Measurements from ENCODE around the gene PACRG.

Gene PACRG

DNA sequence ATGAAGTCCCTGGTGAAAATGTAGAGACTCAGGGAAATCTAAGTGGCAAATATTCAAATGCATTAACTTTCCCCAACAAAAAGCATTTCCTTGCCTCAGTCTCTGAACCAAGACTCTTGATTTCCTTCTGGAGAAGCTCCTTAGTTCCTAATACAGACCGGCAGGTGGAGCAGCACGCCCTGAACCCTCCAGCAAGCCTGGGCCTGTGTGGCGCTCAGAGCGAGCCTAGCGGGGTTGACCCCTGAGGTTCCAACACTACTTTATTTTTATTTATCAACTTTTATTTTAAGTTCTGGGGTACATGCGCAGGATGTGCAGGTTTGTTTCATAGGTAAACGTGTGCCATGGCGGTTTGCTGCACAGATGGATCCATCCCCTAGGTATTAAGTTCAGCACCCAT, 50.8 kb downstream of the PACRG start:
- no peak for DNase-seq (ENCODE audit: low read depth)

DNA sequence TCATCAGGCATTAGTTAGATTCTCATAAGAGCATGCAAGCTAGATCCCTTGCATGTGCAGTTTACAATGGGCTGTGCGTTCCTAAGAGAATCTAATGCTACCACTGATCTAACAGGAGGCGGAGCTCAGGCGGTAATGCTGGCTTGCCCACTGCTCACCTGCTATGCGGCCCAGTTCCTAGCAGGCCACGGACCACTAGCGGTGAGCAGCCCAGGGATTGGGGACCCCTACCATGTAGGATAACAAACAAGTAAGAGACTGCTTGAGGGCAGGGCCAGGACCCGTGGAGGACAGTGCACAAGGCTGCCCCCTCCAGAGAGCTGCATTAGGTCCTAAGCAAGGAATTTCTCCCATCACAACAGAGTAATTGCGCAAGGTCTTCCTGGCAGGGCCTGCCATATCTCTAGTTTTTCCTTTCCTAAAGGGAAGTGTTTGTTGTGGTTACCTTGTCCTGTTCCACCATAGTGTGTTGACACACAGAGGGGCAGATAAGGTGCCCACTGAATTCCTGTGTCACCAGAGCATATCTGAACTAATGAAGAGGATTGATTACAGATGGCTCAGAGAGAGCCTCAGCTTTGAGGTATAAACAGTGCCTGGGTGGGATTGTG, 58.0 kb downstream of the PACRG start:
- DNase-seq (ENCODE audit: low read depth), result no peak

DNA sequence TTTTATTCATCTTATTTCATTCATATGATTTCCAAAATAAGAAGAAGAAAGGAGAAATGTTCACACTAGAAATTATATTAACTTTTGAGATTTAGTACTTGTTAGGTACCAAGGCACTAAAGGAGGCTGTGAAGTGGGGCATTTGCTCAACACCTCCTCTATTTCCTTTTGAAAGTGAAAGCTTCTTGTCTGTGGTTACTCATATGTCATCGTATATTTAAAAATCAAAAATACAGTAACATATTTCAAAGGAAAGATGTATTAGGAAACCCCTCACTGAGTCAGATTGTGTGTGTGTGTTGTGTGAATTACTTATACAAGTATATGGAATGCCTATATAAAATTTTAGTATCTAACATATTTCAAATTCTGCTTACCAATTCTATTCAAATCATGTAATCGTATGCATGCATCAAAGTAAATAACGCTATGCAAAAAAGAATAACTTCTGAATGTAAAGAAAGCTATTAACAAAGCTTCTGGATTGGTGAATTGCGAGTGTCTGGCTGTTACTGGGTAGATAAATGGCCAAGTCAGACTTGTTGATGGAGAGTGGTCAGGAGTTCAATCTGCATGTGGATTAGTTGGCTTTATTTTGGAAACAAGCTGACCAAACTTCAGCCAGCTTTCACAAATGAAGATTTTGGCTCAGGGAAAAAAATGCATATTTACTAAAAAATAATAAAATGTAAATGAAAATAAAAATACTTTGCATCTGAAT, 70.9 kb downstream of the PACRG start:
- DNase-seq (ENCODE audit: low read depth), result no peak

DNA sequence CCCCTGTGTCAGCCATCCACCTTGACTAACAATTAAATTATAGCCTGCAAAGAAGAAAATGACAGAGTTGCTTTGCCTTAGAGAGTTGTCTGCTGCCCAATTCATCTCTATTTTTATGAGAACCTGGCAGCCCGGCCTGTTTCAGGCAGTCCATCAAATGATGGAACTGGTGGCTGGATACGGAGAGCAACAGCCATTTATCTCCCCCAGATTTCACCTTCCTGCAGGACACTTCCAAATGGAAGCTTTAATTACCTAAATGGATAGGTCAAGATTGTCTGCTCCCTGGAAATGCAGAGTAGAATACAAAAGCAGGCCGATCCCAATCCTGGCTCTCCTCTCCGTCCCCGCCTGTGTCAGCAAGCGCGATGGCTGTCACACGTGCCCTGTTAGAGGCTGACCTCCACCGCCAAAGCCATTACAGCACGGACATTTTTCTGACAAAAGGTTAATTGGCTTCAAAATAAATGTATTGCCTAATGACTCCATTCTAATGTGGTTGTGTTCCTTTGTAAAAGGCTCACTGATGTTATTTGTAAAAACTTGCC, 86.7 kb downstream of the PACRG start:
- no peak for DNase-seq (ENCODE audit: low read depth)

DNA sequence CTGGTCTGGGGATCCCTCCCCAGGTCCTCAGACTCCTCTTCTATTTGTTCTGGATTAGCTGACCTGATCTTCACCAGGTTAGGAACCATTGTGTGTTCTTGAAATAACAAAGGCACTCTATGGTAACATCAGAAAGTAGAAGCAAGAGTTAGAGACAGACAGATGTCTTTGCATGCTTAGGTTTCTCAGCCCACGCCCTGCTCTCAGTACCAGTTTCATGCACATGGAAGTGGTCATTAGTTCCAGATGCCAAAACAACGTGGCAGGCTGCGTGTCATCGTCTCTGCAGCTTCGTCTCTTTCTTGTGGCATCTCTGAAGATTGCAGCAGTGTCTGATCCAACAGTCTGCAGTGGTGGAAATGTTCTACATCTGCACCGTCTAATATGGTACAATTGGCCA, 89.4 kb downstream of the PACRG start:
- DNase-seq (ENCODE audit: low read depth), result no peak

DNA sequence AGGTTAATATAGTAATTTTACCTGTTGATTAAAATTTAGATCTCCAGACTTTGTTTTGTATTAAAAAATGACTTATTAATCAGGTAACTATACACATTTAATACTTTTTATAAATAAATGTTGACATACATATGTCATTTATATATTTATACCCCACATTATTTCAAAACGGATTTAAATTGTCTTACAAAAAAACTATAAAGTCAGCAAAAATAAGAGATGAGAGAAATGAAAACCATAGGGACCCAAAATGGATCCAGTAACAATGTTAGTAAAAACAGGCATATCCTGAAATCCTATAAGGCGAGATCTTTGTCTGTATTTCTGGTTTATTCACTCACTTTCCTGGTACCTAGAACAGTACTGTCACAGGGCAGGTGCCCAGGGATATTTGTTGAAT, 91.5 kb downstream of the PACRG start:
- no peak for DNase-seq (ENCODE audit: low read depth)

DNA sequence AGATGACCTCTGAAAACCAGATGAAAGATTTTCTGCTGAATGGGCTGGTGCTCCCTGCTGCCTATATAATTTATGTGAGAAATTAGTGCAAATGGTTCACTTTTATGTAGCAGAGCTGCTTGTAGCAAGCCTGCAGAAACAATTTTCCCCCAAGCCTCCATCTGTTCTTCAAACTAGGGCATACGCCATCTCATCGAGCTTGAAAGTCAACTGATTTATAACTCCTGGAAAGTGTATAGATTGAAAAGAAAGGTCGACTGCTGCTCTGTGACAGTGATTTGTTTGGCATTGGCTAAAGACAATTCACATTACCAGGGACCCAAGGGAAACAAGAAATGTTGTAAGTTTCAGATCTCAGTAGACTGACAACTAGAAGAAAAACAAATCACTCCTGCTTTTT, 93.3 kb downstream of the PACRG start:
- no peak for DNase-seq (ENCODE audit: low read depth)

DNA sequence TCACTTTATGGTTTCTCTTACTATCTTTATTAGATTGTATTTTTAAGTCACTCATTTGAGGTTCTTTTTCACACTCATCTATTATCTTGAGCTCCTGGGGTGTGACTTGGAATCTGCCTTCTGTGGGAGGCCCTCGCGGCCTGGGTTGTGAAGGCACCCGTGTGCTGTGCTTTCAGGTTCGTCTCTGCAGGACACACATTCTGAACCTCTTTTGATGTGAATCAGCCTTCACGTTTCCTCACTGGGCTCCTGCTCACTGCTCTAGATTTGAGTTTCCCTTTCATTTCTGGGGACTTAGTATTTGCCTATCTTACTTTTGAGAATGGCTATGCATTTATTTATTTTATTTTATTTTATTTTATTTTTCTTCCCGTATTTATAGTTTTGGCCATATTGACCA, 97.8 kb downstream of the PACRG start:
- DNase-seq (ENCODE audit: low read depth), result no peak

DNA sequence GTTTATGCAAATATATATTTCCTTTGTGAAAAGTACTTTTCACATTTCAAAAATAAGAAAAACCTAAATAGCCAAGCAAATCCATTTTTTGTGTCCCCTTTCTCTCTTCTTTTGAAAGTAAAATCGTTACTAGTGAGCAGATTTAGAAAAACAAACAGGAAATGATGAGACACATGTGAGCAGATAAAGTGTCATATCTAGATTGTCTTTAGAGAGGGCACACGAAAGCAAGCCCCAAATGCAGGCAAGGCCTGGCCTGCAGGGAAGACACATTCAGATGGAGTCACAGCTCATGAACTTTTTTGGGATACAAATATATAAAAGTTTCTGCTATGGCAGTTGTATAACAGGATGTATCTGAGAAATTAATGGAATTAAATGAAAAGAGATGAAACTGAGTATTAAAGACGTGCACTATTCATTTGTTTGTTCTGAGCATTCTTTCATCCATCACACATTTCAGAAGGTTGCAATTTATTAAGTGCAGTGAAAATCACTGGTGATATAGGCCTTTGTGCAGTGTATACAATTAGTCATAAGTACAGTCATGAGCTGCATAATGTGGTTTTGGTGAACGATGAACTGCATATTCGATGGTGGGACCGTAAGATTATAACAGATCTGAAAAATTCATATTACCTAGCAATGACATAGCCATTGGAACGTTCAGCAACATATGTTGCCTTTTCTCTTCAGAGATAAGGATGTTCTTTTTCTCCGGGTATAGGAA, 101.4 kb downstream of the PACRG start:
- DNase-seq (ENCODE audit: low read depth), result no peak

DNA sequence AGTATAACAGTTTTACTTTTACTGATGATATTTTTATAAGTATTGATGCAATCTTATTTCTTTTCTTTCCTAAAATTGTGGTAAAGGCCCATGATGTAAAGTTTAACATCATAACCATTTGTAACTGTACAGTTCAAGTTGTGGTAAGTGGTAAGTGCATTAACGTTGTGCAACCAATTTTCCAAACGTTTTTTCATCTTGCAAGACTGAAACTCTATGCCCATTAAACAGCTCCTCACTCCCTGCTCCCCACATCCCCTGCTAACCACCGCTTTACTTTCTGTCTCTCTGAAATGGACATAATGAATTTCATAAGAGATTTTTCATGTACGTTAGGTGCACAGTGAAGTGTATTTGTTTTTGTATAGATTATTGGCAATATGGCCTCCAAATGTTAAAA, 106.0 kb downstream of the PACRG start:
- no peak for DNase-seq (ENCODE audit: low read depth)

DNA sequence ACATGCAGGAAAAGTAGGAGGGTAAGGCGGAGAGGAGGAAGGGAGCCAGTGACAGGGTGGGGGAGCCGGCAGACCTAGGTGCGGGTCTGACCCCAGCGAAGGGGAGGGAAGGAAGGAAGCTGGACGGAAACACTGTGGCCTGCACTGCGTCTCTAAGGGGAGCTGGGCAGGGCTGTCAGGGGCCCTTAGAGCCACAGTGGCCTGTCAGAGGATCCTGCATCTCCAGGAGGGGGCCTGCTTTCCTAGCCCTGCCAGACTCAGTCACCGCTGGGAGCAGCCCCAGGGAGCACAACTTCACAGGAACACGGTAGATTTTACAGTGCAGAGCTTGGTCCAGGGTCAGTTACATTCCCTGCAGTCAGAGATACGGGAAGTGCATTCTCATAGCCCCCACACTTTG, 118.2 kb downstream of the PACRG start:
- no peak for DNase-seq (ENCODE audit: low read depth)

DNA sequence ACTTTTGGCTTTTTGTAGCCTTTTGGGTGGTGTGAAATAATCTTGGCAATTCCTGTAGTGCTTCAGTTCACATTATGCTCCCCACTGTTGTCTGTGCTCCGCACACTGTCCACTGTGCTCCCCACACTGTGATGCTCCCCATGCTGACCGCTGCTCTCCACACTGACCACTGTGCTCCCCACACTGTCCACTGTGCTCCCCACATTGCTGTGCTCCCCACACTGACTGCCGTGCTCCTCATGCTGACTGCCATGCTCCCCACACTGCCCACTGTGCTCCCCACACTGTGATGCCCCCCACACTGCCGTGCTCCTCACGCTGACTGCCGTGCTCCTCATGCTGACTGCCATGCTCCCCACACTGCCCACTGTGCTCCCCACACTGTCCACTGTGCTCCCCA, 118.9 kb downstream of the PACRG start:
- no peak for DNase-seq (ENCODE audit: low read depth)

DNA sequence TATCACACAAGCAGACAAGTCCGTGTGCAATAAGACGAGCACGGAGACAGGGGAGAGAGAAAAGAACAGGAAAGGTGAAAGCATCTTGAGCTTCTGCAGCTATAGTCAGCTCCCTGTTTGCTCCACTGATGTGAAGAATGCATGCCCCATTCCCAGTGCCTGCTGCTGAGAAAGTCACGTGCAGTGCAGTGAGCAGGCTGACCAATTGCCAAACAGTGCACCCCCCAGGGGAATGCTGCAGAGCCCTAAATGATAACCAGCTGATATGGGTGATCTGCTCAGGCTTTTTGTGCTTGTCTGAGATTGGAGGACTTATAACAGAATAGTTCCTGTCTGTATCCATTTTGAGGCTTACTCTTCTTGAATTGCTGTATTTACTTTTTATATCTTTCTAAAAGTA, 121.5 kb downstream of the PACRG start:
- no peak for DNase-seq (ENCODE audit: low read depth)

DNA sequence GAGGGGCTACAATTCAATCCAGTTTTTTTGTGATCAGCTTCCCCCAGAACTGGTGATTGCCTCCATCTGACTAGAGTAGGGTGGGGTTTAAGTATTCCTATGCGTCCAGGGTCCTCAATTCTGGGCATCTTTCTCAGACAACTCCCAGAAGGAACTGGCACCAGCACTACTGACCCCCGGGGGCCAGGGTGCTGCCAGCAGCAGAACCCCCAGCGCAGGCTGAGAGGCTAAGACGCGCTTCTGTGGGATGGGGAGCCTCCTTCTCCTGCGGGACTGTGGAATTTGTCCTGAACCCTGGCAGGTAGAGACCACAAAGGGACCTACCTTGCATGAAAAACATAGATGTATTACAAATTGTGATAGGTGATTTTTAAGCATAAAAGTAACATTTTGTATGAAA, 124.4 kb downstream of the PACRG start:
- no peak for DNase-seq (ENCODE audit: low read depth)

DNA sequence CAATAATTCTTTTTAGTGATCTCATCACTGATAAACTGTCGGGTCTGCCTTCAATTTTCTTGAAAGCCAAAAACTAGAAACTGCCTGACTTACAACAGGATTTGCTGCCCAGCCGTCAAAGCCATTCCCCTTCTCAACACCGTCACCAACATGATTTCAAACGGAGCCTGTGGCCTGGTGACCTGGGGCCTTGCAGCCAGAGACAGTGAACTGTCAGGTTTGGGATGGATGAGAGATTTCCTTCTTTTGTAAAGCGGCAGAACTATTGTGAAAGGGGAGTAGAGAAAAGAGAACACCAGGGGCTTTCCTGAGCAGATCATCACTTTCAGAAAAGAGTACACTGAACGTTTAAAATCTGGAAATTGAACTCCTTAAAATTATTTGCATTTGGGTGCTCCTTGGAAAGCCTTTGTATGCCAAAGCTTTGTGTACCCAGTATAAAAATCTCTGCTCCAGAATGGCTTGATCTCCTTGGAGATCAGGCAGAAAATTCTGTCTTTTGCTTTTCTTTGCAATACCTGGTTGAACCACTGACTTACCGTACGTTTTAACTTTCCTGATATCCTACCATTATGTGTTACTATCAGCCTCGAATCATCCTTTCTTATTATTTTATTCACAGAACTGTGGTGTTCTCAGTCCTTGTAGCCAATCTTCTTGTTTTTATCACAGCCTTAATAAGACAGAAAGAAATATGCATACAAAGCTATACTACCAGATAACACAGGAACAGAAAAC, 125.2 kb downstream of the PACRG start:
- DNase-seq (ENCODE audit: low read depth), result no peak

DNA sequence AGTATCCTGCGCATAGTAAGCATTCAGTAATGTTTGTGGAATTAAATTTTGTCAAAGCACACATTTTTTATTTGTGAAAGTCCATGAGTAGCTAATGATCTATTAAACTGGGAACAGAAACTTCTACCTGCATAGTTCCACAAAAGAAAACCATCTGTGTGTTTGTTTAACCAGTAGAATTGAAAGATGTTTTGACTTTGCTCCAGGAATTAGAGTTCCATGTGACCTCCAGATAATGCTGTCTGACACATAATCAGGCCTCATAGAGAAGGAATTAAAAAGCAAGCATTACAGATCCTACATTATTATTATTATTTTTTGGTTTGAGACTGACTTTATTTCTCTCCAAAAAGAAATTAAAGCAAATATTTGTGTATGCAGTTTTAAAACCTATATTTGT, 126.5 kb downstream of the PACRG start:
- DNase-seq (ENCODE audit: low read depth), result no peak

DNA sequence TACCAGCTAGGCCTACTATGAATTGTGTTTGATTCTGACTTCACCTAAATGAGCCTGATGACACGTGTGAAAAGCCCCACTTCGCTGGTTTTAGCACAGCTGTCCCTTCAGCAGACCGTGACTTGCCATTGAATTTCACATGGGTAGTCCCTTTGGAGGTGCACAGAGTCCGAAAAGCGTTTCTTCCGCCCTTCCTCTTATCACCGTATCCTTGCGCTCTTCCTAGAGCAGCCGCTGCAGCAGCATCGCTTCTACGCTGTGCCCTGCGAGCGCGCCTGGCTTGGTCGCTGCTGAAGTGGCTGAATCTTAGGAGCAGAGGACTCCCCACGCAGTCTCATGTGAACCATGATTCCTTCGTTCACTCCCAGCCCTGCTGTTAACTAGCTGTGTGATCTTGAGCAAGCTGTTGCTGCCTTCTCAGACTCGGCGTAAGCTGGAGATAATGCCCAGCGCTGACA, 127.0 kb downstream of the PACRG start:
- DNase-seq (ENCODE audit: low read depth), result no peak

DNA sequence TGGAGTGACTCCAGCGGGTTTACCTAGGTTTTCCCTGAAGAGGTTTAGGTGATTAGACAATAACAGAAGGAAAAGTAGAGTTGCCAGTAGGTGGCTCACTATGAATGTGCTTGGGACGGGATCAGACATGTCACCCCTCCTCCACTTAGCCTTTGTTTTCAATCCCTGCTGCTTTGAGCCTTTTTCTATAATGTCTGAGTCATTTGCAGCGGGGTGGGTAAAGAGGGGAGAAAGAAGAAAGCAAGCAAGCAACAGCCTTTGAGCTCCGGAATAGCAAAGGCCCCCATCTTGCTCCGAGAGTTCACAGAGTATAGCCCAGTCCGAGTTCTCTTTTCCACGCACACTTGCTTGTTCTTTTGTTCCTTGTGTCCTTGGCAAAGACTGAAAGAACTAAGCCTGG, 129.1 kb downstream of the PACRG start:
- DNase-seq (ENCODE audit: low read depth), result peak; percentile 37

DNA sequence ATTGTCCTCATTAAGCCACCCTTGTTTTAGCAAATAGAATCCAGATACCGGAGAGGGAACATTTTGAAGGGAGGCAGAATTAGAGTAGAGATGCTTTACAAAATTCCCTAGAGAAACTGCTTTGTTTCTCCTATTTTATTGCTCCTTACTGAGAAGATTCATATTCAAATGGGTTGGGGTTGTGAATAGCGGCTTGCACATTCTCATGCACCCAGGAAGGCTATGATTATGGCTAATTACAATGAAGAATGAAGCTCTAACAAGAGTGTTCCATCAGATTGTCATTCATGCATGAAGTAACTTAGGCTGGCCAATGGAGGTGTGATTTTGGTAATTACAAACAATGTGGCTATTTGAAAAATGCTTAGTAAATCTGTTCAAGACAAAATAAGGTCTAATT, 129.6 kb downstream of the PACRG start:
- DNase-seq (ENCODE audit: low read depth), result no peak

DNA sequence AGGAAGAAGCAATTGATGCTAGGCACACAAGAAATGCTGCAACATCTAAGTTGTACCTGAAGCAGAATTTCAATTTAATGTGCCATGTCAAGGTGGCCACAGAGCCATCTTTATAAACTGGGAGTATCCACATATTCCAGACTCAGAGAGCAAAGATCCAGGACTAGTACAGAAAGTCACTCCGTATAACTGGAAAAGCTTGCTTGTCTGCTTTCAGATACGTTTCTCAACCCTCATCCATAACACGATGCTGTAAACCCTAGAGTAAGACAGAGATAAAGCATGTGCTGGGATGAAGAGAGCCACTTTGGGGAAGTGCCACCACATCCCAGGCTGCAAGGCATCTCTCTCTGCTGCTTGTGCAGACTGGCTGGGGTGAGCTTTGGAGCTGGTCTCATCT, 134.7 kb downstream of the PACRG start:
- no peak for DNase-seq (ENCODE audit: low read depth)

DNA sequence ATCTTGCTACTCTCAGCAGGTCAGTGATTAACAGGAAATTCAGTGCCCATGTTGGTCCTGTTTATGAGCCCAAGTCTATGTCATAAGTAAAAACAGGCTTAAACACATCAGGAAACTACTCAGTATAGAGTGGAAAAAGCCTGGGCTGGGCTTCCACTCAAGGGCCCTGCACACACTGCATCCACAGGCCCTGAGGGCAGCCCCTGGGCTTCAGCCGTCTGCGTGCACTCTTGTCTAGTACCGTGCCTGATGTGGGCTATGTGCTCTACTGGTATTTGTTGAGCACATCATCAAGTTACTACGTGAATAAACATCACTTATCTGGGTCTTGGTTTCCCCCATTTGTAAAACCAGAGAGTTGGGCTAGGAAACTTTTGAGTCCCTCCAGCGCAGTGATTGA, 135.2 kb downstream of the PACRG start:
- DNase-seq (ENCODE audit: low read depth), result no peak

DNA sequence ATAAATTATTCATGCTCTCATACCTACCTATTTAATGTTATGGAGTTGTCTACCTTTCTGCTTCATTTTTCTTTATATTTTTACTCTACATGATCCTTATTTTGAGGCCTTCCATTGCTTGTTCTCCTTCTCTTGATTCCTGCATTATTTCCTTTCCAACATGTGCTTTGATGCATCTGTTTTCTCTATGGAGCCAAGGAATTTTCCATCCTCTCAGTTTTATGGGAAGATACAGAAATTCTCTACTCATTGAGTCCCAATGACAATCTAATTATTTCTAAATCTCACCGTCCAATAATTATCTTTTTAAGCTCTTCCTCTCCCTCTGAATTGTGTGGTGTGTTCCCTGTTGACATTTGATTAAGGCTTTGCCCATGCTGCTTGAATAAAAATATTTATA, 136.0 kb downstream of the PACRG start:
- no peak for DNase-seq (ENCODE audit: low read depth)
